Neural crest cell (in vitro differentiated cells): ENCODE data around the gene MRFAP1. TPM values are rescaled to one million over a fixed set of nuclear protein-coding genes. Genes with fewer than 3 reads are reported as not detected.
"Not testable (repeated sequence)": the region's sequence is repeated elsewhere in the genome, so short reads cannot be mapped to it uniquely, and the experiment has no call there.

Source experiments
- DNase-seq: peaks from one replicate; pipeline ENCODE4 v3.0.0; 2021; ENCODE audit warnings: low read depth, mixed read lengths, low spot score
- H3K27ac Mint-ChIP-seq: one replicate; pipeline ENCODE4 v1.8.0; 2021; ENCODE audit warnings: mild to moderate bottlenecking, mixed read lengths; ENCODE audit not compliant: unreplicated experiment
- H3K27me3 Mint-ChIP-seq: 2 replicates; pipeline ENCODE4 v1.8.0; 2021; ENCODE audit warnings: low read depth, mild to moderate bottlenecking, mixed read lengths
- H3K36me3 Mint-ChIP-seq: 2 replicates; pipeline ENCODE4 v1.8.0; 2021; ENCODE audit warnings: low read depth, mild to moderate bottlenecking, mixed read lengths
- H3K4me1 Mint-ChIP-seq: 2 replicates; pipeline ENCODE4 v1.8.0; 2021; ENCODE audit warnings: mixed read lengths
- H3K4me3 Mint-ChIP-seq: one replicate; pipeline ENCODE4 v1.8.0; 2021; ENCODE audit warnings: mild to moderate bottlenecking, mixed read lengths
- H3K9me3 Mint-ChIP-seq: 2 replicates; pipeline ENCODE4 v1.8.0; 2021; ENCODE audit warnings: mixed read lengths
- total RNA-seq: library from RNA; stranded (reverse); gene quantifications from 2 replicates; pipeline ENCODE4 v1.2.1, GENCODE V29; 2021
- TF ChIP-seq, protein P1 (sequence below): fragments of 200-600 bp; sonication (generic); conservative IDR thresholded peaks from 2 replicates; pipeline ENCODE4 v1.5.0; 2021; ENCODE audit warnings: antibody characterized with exemption, mild to moderate bottlenecking

Gene MRFAP1
- total RNA-seq, 1 donor from 2014 or later = 317 TPM

DNA sequence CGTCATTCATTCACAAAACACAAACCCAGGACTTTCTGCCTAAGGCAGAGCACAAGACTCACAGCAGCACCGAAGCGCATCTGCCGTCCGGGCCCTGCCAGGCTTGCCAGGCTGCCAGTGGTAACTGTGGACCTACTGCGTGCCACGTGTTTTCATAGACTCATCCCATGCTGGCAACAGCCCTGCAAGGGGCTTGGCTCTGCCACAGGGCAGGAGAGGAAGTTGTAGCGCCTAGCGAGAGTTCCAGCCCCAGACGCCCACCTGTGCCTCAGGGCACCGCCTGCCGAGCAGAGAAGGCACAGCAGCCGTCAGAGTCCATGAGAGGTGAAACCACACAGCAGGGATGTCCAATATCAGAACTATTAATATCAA, 18.9 kb upstream of the MRFAP1 start:
- Mint-ChIP-seq H3K27me3 (no peaks in the 10 kb centered on the region), H3K9me3 (no peaks in the 10 kb centered on the region), H3K4me1 (peaks cover 5% of the 10 kb centered on the region), H3K4me3 (no peak overlapping the region), H3K36me3 (peaks cover 6% of the 10 kb centered on the region), H3K27ac (peak overlapping the region; percentile 64)
- TF ChIP-seq, protein P1, sequence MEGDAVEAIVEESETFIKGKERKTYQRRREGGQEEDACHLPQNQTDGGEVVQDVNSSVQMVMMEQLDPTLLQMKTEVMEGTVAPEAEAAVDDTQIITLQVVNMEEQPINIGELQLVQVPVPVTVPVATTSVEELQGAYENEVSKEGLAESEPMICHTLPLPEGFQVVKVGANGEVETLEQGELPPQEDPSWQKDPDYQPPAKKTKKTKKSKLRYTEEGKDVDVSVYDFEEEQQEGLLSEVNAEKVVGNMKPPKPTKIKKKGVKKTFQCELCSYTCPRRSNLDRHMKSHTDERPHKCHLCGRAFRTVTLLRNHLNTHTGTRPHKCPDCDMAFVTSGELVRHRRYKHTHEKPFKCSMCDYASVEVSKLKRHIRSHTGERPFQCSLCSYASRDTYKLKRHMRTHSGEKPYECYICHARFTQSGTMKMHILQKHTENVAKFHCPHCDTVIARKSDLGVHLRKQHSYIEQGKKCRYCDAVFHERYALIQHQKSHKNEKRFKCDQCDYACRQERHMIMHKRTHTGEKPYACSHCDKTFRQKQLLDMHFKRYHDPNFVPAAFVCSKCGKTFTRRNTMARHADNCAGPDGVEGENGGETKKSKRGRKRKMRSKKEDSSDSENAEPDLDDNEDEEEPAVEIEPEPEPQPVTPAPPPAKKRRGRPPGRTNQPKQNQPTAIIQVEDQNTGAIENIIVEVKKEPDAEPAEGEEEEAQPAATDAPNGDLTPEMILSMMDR = no peak
- DNase-seq = no peak

DNA sequence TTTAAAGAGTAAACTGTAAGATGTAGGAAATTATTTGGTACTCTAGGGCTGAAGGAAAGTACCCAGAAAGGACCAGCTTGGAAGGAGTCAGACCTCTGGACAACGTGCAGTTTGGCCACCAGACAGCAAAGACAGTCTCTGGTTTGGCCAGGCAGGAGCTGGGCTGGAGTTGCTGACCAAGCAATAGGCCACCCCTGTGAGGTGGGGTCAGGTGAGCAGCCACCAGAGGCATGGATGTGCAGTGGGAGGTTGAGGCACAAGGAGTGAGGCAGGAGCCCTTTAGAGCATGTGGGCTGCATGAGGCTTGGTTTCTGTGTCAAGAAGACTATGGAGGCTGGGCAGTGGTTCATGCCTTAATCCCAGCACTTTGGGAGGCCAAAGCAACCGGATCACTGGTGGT, 17.7 kb upstream of the MRFAP1 start:
- Mint-ChIP-seq H3K9me3 (no peaks in the 10 kb centered on the region), H3K27me3 (no peaks in the 10 kb centered on the region), H3K27ac (no peak overlapping the region), H3K4me1 (peaks cover 5% of the 10 kb centered on the region), H3K4me3 (no peak overlapping the region), H3K36me3 (no peaks in the 10 kb centered on the region)
- no peak for DNase-seq
- TF ChIP-seq, protein P1 = no peak

DNA sequence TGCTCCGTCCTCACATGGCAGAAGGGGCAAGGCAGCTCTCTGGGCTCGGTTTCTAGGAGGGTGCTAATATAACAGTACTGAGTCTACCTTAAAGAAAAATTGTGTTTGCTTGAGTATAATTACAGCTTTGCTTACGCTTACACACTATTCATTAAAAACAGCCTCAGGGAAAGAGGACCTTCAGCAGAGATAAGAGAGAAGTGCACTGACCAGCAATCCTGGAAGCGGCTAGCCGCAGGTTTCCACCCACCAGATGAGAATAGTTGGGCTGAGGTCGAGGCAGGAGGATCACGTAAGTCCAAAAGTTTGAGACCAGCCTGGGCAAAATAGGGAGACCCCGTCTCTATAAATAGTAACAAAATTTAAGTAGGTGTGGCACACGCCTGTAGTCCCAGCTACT, 15.2 kb upstream of the MRFAP1 start:
- TF ChIP-seq, protein P1 = no peak
- no peak overlapping the region for H3K4me3 Mint-ChIP-seq
- no peaks in the 10 kb centered on the region for H3K9me3 Mint-ChIP-seq
- no peak for DNase-seq
- H3K4me1 Mint-ChIP-seq = peaks cover 5% of the 10 kb centered on the region
- H3K27me3 Mint-ChIP-seq = no peaks in the 10 kb centered on the region
- H3K27ac Mint-ChIP-seq = no peak overlapping the region
- H3K36me3 Mint-ChIP-seq = no peaks in the 10 kb centered on the region

DNA sequence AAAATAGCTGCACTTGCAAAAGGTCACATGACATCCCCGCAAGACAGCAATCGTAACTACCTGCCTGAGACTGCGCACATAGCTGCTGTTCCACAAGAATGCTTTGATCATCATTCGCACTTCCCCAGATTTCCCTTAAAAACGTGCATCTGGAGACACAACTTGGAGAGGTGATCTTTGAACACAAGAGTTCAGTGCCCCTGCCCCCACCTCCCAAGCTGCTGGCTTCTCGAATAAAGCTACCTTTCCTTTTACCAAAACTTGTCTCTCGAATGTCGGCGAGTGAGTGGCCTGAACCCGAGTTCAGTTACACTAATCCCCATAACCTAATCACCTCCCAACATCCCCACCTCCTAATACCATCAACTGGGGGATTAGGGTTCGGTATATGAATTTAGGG, 14.4 kb upstream of the MRFAP1 start:
- no peaks in the 10 kb centered on the region for H3K36me3 Mint-ChIP-seq
- H3K9me3 Mint-ChIP-seq = no peaks in the 10 kb centered on the region
- H3K27ac Mint-ChIP-seq = no peak overlapping the region
- DNase-seq = no peak
- TF ChIP-seq, protein P1 = no peak
- no peak overlapping the region for H3K4me3 Mint-ChIP-seq
- peaks cover 5% of the 10 kb centered on the region for H3K4me1 Mint-ChIP-seq
- H3K27me3 Mint-ChIP-seq = no peaks in the 10 kb centered on the region

DNA sequence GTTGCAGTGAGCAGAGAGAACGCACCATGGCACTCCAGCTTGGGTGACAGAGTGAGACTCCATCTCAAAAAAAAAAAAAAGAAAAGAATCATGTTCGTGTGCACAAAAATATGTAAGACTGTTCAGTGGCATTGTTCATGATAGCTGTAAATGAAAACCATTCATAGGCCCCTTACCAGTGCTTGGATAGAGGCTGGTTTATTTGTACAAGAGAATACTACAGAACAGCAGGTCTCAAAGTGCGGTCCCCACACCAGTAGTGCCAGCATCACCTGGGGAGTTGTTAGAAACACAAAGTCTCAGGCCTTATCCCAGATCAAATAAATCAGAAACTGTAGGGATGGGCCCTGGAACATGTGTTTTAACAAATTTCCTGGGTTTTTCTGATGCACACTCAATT, 12.7 kb upstream of the MRFAP1 start:
- H3K27ac Mint-ChIP-seq = no peak overlapping the region
- TF ChIP-seq, protein P1 = no peak
- no peak overlapping the region for H3K4me3 Mint-ChIP-seq
- H3K4me1 Mint-ChIP-seq = peaks cover 5% of the 10 kb centered on the region
- no peaks in the 10 kb centered on the region for H3K9me3 Mint-ChIP-seq
- no peaks in the 10 kb centered on the region for H3K27me3 Mint-ChIP-seq
- DNase-seq = no peak
- no peaks in the 10 kb centered on the region for H3K36me3 Mint-ChIP-seq

DNA sequence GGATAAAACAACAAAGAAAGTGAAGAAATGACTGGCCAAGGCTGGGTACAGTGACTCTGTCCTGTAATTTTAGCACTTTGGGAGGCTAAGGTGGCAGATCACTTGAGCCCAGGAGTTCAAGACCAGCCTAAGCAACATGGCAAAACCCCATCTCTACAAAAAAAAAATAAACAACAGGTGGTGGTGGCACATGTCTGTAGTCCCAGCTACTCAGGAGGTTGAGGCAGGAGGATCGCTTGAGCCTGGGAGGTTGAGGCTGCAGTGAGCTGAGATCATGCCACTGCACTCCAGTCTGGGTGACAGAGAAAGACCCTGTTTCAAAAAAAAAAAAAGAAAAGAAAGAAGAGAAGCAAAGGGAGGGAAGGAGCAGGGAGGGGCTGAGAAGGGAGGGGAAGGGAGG, 12.0 kb upstream of the MRFAP1 start:
- not testable (repeated sequence) for H3K27ac Mint-ChIP-seq, DNase-seq, H3K4me1 Mint-ChIP-seq, H3K36me3 Mint-ChIP-seq, H3K27me3 Mint-ChIP-seq, H3K9me3 Mint-ChIP-seq, H3K4me3 Mint-ChIP-seq
